GM23338 (cell line): ENCODE results near the gene RTF1. TPM values are rescaled to one million over a fixed set of nuclear protein-coding genes. Genes with fewer than 3 reads are reported as not detected.

Source experiments
- ATAC-seq: fragments of 200-7000 bp; cut with Tn5 transposase; 3 replicates; pipeline ENCODE4 v1.9.1; 2020
- DNase-seq: peaks from one replicate; pipeline ENCODE4 v3.0.0-alpha.2; 2015; ENCODE audit warnings: low spot score
- H2AFZ ChIP-seq: fragments of 200-600 bp; sonication (generic); 2 replicates; pipeline ENCODE4 v1.8.0; 2016; ENCODE audit warnings: antibody characterized with exemption, mild to moderate bottlenecking, moderate library complexity
- H3F3A ChIP-seq: fragments of 200-600 bp; sonication (generic); replicated peaks from 2 replicates; pipeline ENCODE4 v1.8.0; 2017; ENCODE audit warnings: antibody characterized with exemption, mixed run types, low read depth
- H3K27ac ChIP-seq: fragments of 200-600 bp; sonication (generic); 2 replicates; pipeline ENCODE4 v1.6.1; 2016; ENCODE audit warnings: low read depth
- H3K27me3 ChIP-seq: fragments of 200-600 bp; sonication (generic); 2 replicates; pipeline ENCODE4 v1.8.0; 2016; ENCODE audit warnings: mild to moderate bottlenecking, mixed run types, moderate library complexity; ENCODE audit not compliant: insufficient read depth
- H3K36me3 ChIP-seq: fragments of 200-600 bp; sonication (generic); 2 replicates; pipeline ENCODE4 v1.8.0; 2016; ENCODE audit warnings: mild to moderate bottlenecking; ENCODE audit not compliant: insufficient read depth
- H3K4me1 ChIP-seq: fragments of 200-600 bp; sonication (generic); 2 replicates; pipeline ENCODE4 v1.8.0; 2016; ENCODE audit warnings: mild to moderate bottlenecking, moderate library complexity; ENCODE audit not compliant: insufficient read depth
- H3K4me2 ChIP-seq: fragments of 200-600 bp; sonication (generic); 2 replicates; pipeline ENCODE4 v1.7.1; 2017; ENCODE audit warnings: mixed run types
- H3K4me3 ChIP-seq: fragments of 200-600 bp; sonication (generic); 2 replicates; pipeline ENCODE4 v1.6.1; 2016; ENCODE audit warnings: mixed run types
- H3K79me2 ChIP-seq: fragments of 200-600 bp; sonication (generic); replicated peaks from 2 replicates; pipeline ENCODE4 v1.8.0; 2017; ENCODE audit warnings: mild to moderate bottlenecking; ENCODE audit not compliant: insufficient read depth
- H3K9me2 ChIP-seq: fragments of 200-600 bp; sonication (generic); 2 replicates; pipeline ENCODE4 v1.8.0; 2017; ENCODE audit not compliant: insufficient read depth
- H4K20me1 ChIP-seq: fragments of 200-600 bp; sonication (generic); replicated peaks from 2 replicates; pipeline ENCODE4 v1.8.0; 2017; ENCODE audit warnings: mild to moderate bottlenecking; ENCODE audit not compliant: insufficient read depth
- H3K27ac Mint-ChIP-seq: 2 replicates; pipeline ENCODE4 v1.8.0; 2020; ENCODE audit warnings: inconsistent platforms, mild to moderate bottlenecking, moderate library complexity, mixed read lengths
- H3K27me3 Mint-ChIP-seq: 3 replicates; pipeline ENCODE4 v1.8.0; 2022; ENCODE audit warnings: low read depth, mild to moderate bottlenecking, moderate library complexity, mixed read lengths, inconsistent platforms; ENCODE audit not compliant: insufficient read depth, poor library complexity
- H3K36me3 Mint-ChIP-seq: 3 replicates; pipeline ENCODE4 v1.8.0; 2021; ENCODE audit warnings: low read depth, mild to moderate bottlenecking, inconsistent platforms, moderate library complexity, mixed read lengths
- H3K4me1 Mint-ChIP-seq: 3 replicates; pipeline ENCODE4 v1.8.0; 2020; ENCODE audit warnings: mild to moderate bottlenecking, inconsistent platforms, mixed read lengths
- H3K4me3 Mint-ChIP-seq: 3 replicates; pipeline ENCODE4 v1.8.0; 2021; ENCODE audit warnings: moderate library complexity, mild to moderate bottlenecking, inconsistent platforms, mixed read lengths
- H3K9me3 Mint-ChIP-seq: 3 replicates; pipeline ENCODE4 v1.8.0; 2020; ENCODE audit warnings: moderate library complexity, mild to moderate bottlenecking, inconsistent platforms, mixed read lengths
- EZH2 ChIP-seq: fragments of 200-600 bp; sonication (generic); IDR thresholded peaks from one replicate; pipeline ENCODE4 v1.8.0; 2017; ENCODE audit warnings: antibody characterized with exemption, mild to moderate bottlenecking, low read depth; ENCODE audit not compliant: unreplicated experiment
- JUNB ChIP-seq: IDR thresholded peaks from one replicate; pipeline ENCODE4 v1.6.1; 2016; ENCODE audit warnings: antibody characterized with exemption; ENCODE audit not compliant: unreplicated experiment
- NANOG ChIP-seq: IDR thresholded peaks from 2 replicates; pipeline ENCODE4 v1.6.1; 2016; ENCODE audit warnings: antibody characterized with exemption, borderline replicate concordance
- POLR2AphosphoS5 ChIP-seq: IDR thresholded peaks from 2 replicates; pipeline ENCODE4 v1.6.1; 2016; ENCODE audit warnings: antibody characterized with exemption, low read depth
- STAT1 ChIP-seq: IDR thresholded peaks from one replicate; pipeline ENCODE4 v1.6.1; 2016; ENCODE audit warnings: antibody characterized with exemption; ENCODE audit not compliant: unreplicated experiment
- ZNF114 ChIP-seq: fragments of 250-450 bp; sonication (Bioruptor Pico); IDR thresholded peaks from 2 replicates; pipeline ENCODE4 v1.5.0; 2020; ENCODE audit warnings: mild to moderate bottlenecking, moderate library complexity
- ZNF331 ChIP-seq: fragments of 250-450 bp; sonication (Bioruptor Pico); IDR thresholded peaks from 2 replicates; pipeline ENCODE4 v1.5.0; 2020; ENCODE audit warnings: low read depth, mild to moderate bottlenecking, moderate library complexity
- polyA plus RNA-seq: library from polyadenylated mRNA; unstranded; fragments of >200 nt; fragmentation: Nextera tagmentation; extraction: Ambion mirVana; gene quantifications from 2 replicates; pipeline ENCODE4 v1.2.1, GENCODE V29; 2016
- total RNA-seq: library from RNA; depleted of rRNA; stranded (reverse); fragments of >200 nt; shearing (Covaris generic); gene quantifications from 2 replicates; pipeline ENCODE4 v1.2.3, GENCODE V29; 2014
- TF ChIP-seq, protein P1 (sequence below): fragments of 250-450 bp; sonication (Bioruptor Pico); IDR thresholded peaks from 2 replicates; pipeline ENCODE4 v1.5.0; 2020; ENCODE audit warnings: mild to moderate bottlenecking, moderate library complexity

RTF1 gene
- total and polyA plus RNA-seq, 2 experiments from 2014 or later = 38.1 to 298 TPM

DNA sequence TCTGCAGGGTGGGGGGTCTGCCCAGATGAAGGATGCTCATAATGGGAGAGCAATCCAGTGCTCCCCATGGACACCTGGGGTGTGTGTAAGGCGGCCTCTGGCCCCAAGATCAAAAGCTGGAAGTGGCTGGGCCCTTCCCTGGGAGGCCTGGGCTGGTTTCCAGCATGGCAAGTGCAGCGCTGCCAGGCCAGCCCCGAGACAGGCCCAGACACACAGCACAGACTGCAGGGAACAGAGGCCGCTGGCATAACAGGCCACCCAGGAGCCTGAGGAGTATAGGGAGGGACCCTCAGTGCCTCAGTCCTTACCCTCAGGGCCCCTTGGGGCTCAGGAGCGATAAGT lies 86.7 kb downstream of the RTF1 start:
- peak overlapping the region; percentile 58 for H3K4me3 Mint-ChIP-seq
- H3K27me3 Mint-ChIP-seq = peaks cover 86% of the 10 kb centered on the region
- no peaks in the 10 kb centered on the region for H3K36me3 Mint-ChIP-seq
- H3K4me2 ChIP-seq = peak overlapping the region; percentile 90
- H3K4me1 Mint-ChIP-seq = peaks cover 11% of the 10 kb centered on the region; the same call in 2 of the 3 replicates
- H3K27ac ChIP-seq = no peak overlapping the region
- no peaks in the 10 kb centered on the region for H3K9me2 ChIP-seq
- H3K36me3 ChIP-seq = no peaks in the 10 kb centered on the region
- H3F3A ChIP-seq = peaks cover 11% of the 10 kb centered on the region; the same call in 1 of the 2 replicates
- H3K27ac Mint-ChIP-seq = no peak overlapping the region
- peaks cover 12% of the 10 kb centered on the region; the same call in 1 of the 2 replicates for H4K20me1 ChIP-seq
- DNase-seq (no peak), ATAC-seq (no peak)
- H3K9me3 Mint-ChIP-seq = no peaks in the 10 kb centered on the region; the same call in 2 of the 3 replicates
- H3K4me1 ChIP-seq = peaks cover 13% of the 10 kb centered on the region
- H3K79me2 ChIP-seq = no peaks in the 10 kb centered on the region
- TF ChIP-seq ZNF114 (CRISPR knock-in tag) (no peak), EZH2 (peak; percentile 19), NANOG (no peak)
- H3K4me3 ChIP-seq = peak overlapping the region; percentile 63; the same call in 1 of the 2 replicates
- H2AFZ ChIP-seq = 0 out of 2 replicates have a peak overlapping the region, but pooled peaks have one; percentile 87
- H3K27me3 ChIP-seq = peaks cover 99% of the 10 kb centered on the region

DNA sequence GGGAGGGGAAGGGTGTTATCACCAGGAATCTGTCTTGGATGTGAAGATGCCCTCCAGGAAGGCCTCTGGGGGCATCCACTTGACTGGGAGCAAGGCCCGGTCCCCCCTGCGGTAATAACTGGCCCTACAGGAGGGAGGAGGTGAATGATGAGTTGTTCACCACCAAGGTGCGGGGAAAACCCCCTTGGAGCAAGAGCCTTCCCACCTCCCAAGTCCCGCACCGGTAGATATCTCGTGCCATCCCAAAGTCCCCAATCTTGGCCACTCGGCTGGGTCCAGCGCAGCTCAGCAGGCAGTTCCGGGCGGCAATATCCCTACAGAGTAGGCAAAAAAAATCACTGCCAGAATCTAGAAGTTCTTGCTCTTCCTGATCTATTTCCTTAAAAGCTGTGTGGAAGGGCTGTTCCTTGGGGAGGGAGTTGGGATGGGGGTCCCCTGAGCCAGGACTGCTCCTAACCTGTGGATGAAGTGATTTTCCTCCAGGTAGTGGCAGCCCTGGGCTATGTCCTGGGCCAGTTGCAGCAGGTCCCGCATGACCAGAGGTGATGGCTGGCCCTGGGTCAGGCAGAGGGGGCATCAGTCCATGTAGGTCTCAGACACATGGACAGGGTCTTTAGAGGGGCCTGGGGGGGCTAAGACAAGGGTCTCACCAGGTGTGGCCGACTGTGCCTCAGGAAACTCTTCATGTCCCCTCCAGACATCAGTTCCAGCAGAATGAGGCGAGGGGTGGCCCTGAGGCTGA lies 88.0 kb downstream of the RTF1 start:
- no peaks in the 10 kb centered on the region; the same call in 2 of the 3 replicates for H3K9me3 Mint-ChIP-seq
- Histone ChIP-seq H3K4me2 (no peak overlapping the region), H3K27ac (no peak overlapping the region), H3K4me3 (no peak overlapping the region), H3K27me3 (peaks cover 99% of the 10 kb centered on the region), H4K20me1 (peaks cover 12% of the 10 kb centered on the region; the same call in 1 of the 2 replicates), H2AFZ (no peak overlapping the region), H3K9me2 (no peaks in the 10 kb centered on the region), H3F3A (peaks cover 11% of the 10 kb centered on the region; the same call in 1 of the 2 replicates), H3K36me3 (no peaks in the 10 kb centered on the region), H3K79me2 (no peaks in the 10 kb centered on the region), H3K4me1 (peaks cover 13% of the 10 kb centered on the region)
- no peaks in the 10 kb centered on the region for H3K36me3 Mint-ChIP-seq
- no peak overlapping the region for H3K27ac Mint-ChIP-seq
- ATAC-seq (no peak), DNase-seq (no peak)
- TF ChIP-seq, protein P1, sequence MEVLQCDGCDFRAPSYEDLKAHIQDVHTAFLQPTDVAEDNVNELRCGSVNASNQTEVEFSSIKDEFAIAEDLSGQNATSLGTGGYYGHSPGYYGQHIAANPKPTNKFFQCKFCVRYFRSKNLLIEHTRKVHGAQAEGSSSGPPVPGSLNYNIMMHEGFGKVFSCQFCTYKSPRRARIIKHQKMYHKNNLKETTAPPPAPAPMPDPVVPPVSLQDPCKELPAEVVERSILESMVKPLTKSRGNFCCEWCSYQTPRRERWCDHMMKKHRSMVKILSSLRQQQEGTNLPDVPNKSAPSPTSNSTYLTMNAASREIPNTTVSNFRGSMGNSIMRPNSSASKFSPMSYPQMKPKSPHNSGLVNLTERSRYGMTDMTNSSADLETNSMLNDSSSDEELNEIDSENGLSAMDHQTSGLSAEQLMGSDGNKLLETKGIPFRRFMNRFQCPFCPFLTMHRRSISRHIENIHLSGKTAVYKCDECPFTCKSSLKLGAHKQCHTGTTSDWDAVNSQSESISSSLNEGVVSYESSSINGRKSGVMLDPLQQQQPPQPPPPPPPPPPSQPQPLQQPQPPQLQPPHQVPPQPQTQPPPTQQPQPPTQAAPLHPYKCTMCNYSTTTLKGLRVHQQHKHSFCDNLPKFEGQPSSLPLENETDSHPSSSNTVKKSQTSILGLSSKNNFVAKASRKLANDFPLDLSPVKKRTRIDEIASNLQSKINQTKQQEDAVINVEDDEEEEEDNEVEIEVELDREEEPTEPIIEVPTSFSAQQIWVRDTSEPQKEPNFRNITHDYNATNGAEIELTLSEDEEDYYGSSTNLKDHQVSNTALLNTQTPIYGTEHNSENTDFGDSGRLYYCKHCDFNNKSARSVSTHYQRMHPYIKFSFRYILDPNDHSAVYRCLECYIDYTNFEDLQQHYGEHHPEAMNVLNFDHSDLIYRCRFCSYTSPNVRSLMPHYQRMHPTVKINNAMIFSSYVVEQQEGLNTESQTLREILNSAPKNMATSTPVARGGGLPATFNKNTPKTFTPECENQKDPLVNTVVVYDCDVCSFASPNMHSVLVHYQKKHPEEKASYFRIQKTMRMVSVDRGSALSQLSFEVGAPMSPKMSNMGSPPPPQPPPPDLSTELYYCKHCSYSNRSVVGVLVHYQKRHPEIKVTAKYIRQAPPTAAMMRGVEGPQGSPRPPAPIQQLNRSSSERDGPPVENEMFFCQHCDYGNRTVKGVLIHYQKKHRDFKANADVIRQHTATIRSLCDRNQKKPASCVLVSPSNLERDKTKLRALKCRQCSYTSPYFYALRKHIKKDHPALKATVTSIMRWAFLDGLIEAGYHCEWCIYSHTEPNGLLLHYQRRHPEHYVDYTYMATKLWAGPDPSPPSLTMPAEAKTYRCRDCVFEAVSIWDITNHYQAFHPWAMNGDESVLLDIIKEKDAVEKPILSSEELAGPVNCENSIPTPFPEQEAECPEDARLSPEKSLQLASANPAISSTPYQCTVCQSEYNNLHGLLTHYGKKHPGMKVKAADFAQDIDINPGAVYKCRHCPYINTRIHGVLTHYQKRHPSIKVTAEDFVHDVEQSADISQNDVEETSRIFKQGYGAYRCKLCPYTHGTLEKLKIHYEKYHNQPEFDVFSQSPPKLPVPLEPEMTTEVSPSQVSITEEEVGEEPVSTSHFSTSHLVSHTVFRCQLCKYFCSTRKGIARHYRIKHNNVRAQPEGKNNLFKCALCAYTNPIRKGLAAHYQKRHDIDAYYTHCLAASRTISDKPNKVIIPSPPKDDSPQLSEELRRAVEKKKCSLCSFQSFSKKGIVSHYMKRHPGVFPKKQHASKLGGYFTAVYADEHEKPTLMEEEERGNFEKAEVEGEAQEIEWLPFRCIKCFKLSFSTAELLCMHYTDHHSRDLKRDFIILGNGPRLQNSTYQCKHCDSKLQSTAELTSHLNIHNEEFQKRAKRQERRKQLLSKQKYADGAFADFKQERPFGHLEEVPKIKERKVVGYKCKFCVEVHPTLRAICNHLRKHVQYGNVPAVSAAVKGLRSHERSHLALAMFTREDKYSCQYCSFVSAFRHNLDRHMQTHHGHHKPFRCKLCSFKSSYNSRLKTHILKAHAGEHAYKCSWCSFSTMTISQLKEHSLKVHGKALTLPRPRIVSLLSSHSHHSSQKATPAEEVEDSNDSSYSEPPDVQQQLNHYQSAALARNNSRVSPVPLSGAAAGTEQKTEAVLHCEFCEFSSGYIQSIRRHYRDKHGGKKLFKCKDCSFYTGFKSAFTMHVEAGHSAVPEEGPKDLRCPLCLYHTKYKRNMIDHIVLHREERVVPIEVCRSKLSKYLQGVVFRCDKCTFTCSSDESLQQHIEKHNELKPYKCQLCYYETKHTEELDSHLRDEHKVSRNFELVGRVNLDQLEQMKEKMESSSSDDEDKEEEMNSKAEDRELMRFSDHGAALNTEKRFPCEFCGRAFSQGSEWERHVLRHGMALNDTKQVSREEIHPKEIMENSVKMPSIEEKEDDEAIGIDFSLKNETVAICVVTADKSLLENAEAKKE = no peak
- TF ChIP-seq STAT1 (no peak), JUNB (no peak), EZH2 (no peak), POLR2AphosphoS5 (no peak), NANOG (no peak), ZNF331 (CRISPR knock-in tag) (no peak)
- peaks cover 82% of the 10 kb centered on the region for H3K27me3 Mint-ChIP-seq
- H3K4me1 Mint-ChIP-seq = peaks cover 8% of the 10 kb centered on the region; the same call in 2 of the 3 replicates
- no peak overlapping the region; the same call in 2 of the 3 replicates for H3K4me3 Mint-ChIP-seq
